ENCODE data around the gene CCDC69.

- TF ChIP-seq CTCF (IDR thresholded peaks at IDR 0.05) = no peak
- TF ChIP-seq POLR2AphosphoS5 (IDR thresholded peaks at IDR 0.05) = no peak
These were observed 9.0 kb downstream of the CCDC69 start for GRCh38 chr5:151214614-151215545.
